SKM-1 (cell line): ENCODE data around the gene OAF.
"Not testable (repeated sequence)": the region's sequence is repeated elsewhere in the genome, so short reads cannot be mapped to it uniquely, and the experiment has no call there.

Experiments used
- DNase-seq: peaks from one replicate; lab custom pipeline; 2025; ENCODE audit not compliant: unreplicated experiment; lab: John Stamatoyannopoulos, UW

Gene OAF

DNA sequence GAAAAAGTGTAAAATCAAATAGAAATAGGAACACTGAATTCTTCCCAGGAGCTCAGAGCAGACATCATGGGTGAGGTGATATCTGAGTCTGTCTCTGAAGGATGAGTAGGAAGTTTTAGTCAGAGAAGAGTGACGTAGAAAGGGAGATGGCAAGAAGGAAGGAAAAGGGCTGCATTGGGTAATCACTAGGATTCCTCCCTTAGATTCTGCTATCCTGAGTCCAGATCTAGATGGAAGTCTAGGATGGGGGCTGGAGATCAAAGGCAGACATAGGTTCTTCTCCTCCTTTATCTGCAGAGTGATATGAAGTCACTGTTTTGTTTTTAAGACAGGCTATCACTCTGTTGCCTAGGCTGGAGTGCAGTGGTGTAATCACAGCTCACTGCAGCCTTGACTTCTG is 59.6 kb downstream of the OAF start:
- DNase-seq, result no peak

DNA sequence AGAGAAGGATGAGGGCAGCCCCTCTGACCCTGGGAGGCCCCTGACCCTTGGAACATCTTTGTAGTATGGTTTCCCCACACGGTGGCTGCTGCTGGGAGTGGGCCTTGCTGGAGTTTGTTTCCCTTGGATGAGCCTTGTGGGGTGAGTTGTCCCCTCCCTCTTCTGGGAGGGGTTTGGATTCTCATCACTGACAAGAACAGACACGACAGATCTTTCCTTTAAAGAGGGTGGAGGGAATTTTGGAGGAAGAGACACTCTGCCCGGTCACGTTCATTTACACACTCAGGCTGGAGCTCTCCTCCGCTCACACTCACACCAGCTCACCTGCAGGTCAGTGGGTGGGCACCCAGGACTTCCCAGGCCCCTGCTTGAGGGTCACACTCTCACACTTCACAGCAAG is 60.8 kb downstream of the OAF start:
- DNase-seq, result no peak

DNA sequence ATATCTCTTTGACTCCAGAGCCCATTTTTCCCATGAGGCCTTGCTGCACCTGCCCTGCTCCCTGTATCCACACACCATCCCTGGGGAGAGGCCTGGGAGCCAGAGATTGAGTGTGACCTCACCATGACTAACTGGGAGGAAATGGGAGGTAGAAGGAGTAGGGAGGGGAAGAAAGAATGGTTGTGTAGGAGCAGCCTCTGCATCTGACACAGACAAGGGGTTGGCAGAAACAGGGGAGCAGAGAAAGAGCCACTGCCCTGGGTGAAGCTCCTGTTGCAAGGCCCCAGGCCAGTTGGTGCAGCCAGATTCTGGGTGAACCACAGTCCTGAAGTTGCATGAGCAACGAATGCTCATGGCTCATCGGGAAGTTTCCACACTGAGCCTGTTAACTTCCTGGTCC is 61.5 kb downstream of the OAF start:
- DNase-seq, result no peak

DNA sequence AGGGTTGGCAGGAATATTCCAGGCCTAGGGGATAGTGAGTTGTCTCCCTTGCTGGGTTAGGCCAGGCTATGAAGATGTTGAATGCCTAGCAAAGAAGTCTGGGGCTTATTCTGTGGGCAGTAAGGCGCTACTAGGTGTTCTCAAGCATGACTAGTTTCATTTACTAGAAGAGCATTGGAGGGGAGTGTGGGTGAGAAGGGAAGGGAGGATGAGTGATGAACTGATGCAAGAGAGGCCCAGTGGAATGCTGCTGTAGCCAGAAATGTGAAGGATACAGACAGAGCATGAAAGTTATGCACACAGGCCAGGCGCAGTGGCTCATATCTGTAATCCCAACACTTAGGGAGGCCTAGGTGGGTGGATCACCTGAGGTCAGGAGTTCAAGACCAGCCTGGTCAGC is 62.6 kb downstream of the OAF start:
- DNase-seq, result no peak

DNA sequence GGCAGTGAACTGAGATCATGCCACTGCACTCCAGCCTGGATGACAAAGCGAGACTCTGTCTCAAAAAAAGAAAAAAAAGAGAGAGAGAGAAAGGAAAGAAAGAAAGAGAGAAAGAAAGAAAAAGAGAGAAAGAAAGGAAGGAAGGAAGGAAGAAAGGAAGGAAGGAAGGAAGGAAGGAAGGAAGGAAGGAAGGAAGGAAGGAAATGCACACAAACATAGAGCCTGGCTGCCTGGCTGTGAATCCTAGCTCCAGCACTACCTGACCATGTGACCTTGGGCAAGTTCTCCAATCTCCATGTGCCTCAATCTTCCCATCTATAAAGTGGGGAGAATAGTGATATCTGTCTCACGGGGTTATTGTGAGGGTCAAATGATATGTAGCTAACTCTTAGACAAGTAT is 63.1 kb downstream of the OAF start:
- not testable (repeated sequence) for DNase-seq

DNA sequence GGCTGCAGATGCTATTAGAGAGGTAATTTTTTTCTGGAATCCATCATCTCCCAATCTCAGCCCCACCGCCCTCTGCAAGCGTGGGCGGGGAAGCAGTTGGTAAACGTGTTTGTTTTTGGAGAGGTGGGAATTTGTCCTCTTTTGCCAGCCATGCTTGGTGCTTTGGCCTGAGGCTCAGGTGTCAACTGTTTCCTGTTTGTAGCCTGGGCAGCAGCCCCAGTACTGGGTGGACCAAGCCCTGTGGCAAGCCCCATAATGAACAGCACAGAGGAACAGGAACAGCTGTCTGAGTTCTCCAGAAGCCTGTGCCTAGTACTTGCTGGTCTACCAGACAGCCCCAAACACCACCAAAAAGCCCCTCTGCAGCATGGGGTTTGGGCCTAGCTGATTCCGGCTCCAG is 68.7 kb downstream of the OAF start:
- no peak for DNase-seq
